ENCODE data around the gene APLP1. TPM values are rescaled to one million over a fixed set of nuclear protein-coding genes. Genes with fewer than 3 reads are reported as not detected.

APLP1 gene
- total and polyA plus RNA-seq, 2 of the 4 experiments (the other 2 are of a cell fraction), result 4.7 to 41.0 TPM

DNA sequence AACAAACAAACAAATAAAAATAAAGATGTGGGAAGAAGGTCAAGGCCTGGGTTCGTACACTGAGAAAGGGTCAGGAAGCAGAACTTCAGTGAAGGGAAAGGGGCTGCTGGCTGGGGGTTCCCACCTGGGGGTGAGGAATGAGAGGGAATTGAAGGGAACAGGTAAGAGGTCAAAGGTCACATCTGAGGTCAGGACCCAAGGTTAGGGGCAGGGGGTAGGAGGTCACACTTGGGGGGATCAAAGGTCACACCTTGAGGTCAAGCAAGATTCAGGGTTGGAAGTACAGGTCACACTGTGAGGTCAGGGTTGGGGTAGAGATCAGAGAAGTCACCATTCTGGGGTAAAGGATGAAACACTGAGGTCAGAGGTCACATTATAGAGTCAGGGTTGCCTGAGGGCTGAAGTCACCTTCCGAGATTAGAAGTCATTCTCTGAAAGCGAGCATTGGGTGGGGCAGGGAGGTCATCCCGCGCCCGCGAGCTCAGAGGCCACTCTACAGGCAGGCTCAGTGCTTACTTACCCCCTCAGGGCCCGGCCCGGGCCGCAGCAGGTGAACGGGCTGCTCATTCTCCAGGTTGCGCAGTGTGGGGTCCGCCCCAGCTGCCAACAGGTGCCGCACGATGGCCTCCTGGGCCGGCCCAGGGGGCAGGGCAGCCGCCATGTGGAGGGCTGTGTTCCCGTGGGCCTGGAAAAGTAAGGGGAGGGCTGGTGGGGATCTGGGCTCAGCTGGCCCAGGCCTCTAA is 21.2 kb downstream of the APLP1 start:
- H2AK9ac ChIP-seq (replicated peaks; ENCODE audit: low read depth, low read length, poor library complexity), result no peak overlapping the region
- H3K4ac ChIP-seq (ENCODE audit: low read depth, low read length), result no peak overlapping the region
- H3K79me1 ChIP-seq (ENCODE audit: low read depth in 1 of 2, low read length in 2 of 2), result peaks cover 2 to 8% of the 10 kb centered on the region in 2 experiments; a peak in 1 of 4 replicates
- no peaks in the 10 kb centered on the region for H3K9me3 ChIP-seq (ENCODE audit: control insufficient read depth, insufficient read depth, low read length)
- CTCF ChIA-PET, result no interaction called here
- H3K56ac ChIP-seq (ENCODE audit: extremely low read depth, insufficient read depth, low read length), result no peak overlapping the region
- no peak overlapping the region for H3K27ac ChIP-seq (ENCODE audit: insufficient read depth, low read length)
- no peak overlapping the region for H3K4me2 ChIP-seq (ENCODE audit: low read depth, low read length)
- no peak overlapping the region for H2BK20ac ChIP-seq (ENCODE audit: low read depth, low read length)
- no peak for TF ChIP-seq NFE2L2 (IDR thresholded peaks at IDR 0.05; ENCODE audit: low read depth, low read length)
- H3K23ac ChIP-seq (ENCODE audit: low read depth, low read length), result no peak overlapping the region
- no peak overlapping the region for H2AK5ac ChIP-seq (ENCODE audit: low read depth, low read length)
- no peaks in the 10 kb centered on the region for H3K27me3 ChIP-seq (ENCODE audit: control insufficient read depth, insufficient read depth, low read length)
- H3K4me1 ChIP-seq (ENCODE audit: control insufficient read depth, insufficient read depth, low read length), result no peaks in the 10 kb centered on the region
- peaks cover 35% of the 10 kb centered on the region for H3K36me3 ChIP-seq (ENCODE audit: control insufficient read depth, insufficient read depth, low read length)
- intact Hi-C loops (cut with micrococcal nuclease) (no loop called here), dilution Hi-C loops (cut with HindIII; ENCODE audit: low sequenced_read_pairs, unreplicated experiment) (no loop called here), in situ Hi-C loops (cut with MboI; ENCODE audit: low sequenced_read_pairs) (loop anchor here (5.0 kb wide), 1 partner anchor 43 kb away; no protein-coding TSS in a partner anchor)
- no TSS peak for BruUV-seq (replicated peaks)
- H4K20me1 ChIP-seq (ENCODE audit: insufficient read depth, low read length), result no peaks in the 10 kb centered on the region
- POLR2A ChIA-PET (ENCODE audit: unreplicated experiment), result no interaction called here
- no peak overlapping the region for H2BK120ac ChIP-seq (ENCODE audit: low read depth, low read length)
- H4K8ac ChIP-seq (ENCODE audit: low read depth in 2 of 2, low read length in 2 of 2), result no peak overlapping the region
- DNase-seq (no peak), ATAC-seq (ENCODE audit: low read depth) (no peak)
- 89% methylated on average over 13 of the region's 18 CpGs; no CpG with 5 or more reads in 1 of the 2 experiments for WGBS, 2 experiments (ENCODE audit: extremely low coverage in 2 of 2, insufficient read length in 1 of 2)
- H2BK5ac ChIP-seq (ENCODE audit: low read depth, low read length, poor library complexity, severe bottlenecking), result no peak overlapping the region
- no peak overlapping the region for H2AFZ ChIP-seq (replicated peaks; ENCODE audit: low read length, poor library complexity)
- H3K9me1 ChIP-seq (ENCODE audit: insufficient read depth, low read length), result no peaks in the 10 kb centered on the region; the same call in 1 of the 2 replicates
- no peak overlapping the region for H4K91ac ChIP-seq (ENCODE audit: insufficient read depth, low read depth, low read length)
- H4K5ac ChIP-seq (ENCODE audit: low read depth, low read length), result no peak overlapping the region
- no peak overlapping the region for H2BK15ac ChIP-seq (ENCODE audit: low read depth, low read length)
- H3K18ac ChIP-seq (ENCODE audit: low read depth, low read length), result no peak overlapping the region
- H3K9ac ChIP-seq (ENCODE audit: low read depth, low read length), result no peak overlapping the region
- no peak overlapping the region for H3K4me3 ChIP-seq (ENCODE audit: insufficient read depth, low read depth, low read length)
- H3K14ac ChIP-seq (replicated peaks; ENCODE audit: low read depth, low read length), result no peak overlapping the region

All from IMR-90 (cell line).